Tibial nerve (tissue), 4 donors: ENCODE results near the gene CRYBG3.

Experiments used
- CTCF ChIP-seq, 5 experiments: fragments of 200-600 bp in 3 of 5; fragments of 450-650 bp in 2 of 5; sonication (generic) in 3 of 5; IDR thresholded peaks; one replicate each; pipeline ENCODE4 v1.5.1; 2016 to 2019; ENCODE audit warnings: antibody characterized with exemption in 5 of 5, mild to moderate bottlenecking in 3 of 5, moderate library complexity in 2 of 5
- EP300 ChIP-seq, 2 donors: sonication (generic); formaldehyde crosslinking; IDR thresholded peaks; one replicate each; pipeline ENCODE4 v1.6.1; 2017; ENCODE audit warnings: antibody characterized with exemption in 2 of 2, mild to moderate bottlenecking in 1 of 2

- TF ChIP-seq EP300 (IDR thresholded peaks at IDR 0.05) (no peak), CTCF (IDR thresholded peaks at IDR 0.05) (no peak)
Measured at GRCh38 chr3:97841956-97842355, 20.1 kb downstream of the CRYBG3 start.
